Measurements from ENCODE around the gene HIBADH.
A peak's percentile ranks its signal among the peaks of the same experiment; 100 is the strongest.

HIBADH gene

DNA sequence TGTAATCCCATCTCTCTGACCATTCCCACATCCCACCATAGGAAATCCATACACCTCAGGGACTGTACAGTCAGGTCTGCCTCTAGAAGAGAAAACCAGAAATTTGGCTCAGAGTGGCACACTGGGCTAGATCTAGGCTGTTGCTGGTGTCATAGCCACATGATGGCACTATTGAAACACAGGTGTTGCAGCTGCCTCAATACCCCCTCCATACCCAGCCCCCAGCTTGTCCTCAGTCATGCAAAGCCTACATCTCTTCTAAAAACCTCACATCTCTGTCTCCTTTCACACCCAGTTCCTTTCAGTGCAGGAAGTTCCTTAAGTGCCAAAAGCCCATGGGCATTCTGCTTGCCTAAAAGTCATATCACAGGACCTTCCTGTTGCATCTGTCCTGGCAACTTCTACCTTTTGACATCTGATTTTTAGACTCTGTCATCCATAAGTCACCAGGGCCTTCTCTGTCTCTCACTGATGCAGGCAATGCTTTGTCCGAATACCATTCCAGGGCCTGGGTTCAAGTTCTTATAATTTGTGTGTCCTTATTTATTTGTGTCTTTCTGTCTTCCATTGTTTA, 27.0 kb upstream of the HIBADH start:
- no peak for DNase-seq (ENCODE audit: extremely low read depth, low read depth)
- TF ChIP-seq, protein P1, sequence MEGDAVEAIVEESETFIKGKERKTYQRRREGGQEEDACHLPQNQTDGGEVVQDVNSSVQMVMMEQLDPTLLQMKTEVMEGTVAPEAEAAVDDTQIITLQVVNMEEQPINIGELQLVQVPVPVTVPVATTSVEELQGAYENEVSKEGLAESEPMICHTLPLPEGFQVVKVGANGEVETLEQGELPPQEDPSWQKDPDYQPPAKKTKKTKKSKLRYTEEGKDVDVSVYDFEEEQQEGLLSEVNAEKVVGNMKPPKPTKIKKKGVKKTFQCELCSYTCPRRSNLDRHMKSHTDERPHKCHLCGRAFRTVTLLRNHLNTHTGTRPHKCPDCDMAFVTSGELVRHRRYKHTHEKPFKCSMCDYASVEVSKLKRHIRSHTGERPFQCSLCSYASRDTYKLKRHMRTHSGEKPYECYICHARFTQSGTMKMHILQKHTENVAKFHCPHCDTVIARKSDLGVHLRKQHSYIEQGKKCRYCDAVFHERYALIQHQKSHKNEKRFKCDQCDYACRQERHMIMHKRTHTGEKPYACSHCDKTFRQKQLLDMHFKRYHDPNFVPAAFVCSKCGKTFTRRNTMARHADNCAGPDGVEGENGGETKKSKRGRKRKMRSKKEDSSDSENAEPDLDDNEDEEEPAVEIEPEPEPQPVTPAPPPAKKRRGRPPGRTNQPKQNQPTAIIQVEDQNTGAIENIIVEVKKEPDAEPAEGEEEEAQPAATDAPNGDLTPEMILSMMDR (IDR thresholded peaks at IDR 0.05; ENCODE audit: low read depth, low read length, missing control alignments) = peak; percentile 39
- H3K4me3 ChIP-seq (replicated peaks; ENCODE audit: low read depth, low read length) = no peak overlapping the region

DNA sequence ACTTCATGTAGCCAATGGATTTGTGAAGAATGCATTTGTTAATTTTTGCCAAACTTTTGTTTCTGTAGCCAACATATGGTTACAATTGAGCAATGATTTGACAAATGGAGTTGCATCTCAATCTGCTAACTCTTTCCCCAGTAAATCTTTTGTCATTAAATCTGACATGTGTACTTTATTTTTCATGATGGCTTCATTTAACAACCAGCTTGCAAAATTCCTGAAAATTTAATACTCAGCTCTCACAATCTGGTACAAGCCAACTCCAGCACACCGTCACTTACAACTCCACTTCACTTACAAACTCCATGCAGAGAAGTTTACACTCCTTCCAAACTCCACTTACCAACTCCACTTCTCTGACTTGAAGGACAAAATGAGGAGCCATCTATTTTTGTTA, 26.5 kb upstream of the HIBADH start:
- TF ChIP-seq, protein P1 (IDR thresholded peaks at IDR 0.05; ENCODE audit: low read depth, low read length, missing control alignments) = no peak
- no peak for DNase-seq (ENCODE audit: extremely low read depth, low read depth)
- H3K4me3 ChIP-seq (replicated peaks; ENCODE audit: low read depth, low read length) = no peak overlapping the region

DNA sequence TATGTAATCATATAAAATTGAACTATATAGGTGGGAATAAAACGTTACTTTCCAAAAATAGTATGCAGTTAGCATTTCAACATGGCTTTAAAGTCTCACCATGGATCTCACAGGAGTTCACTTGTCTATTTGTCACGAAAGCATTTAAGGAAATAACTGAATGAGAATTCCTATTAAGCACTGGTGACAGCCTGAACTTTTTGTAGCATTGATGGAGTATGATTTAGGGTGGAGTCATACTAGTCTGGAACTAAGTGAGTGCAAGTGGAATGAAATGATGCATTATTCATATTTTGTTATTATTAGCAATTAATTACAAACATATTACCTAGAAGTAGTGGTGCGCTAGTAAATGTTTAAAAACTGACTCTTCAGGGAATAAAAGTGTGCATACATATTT, 26.0 kb upstream of the HIBADH start:
- DNase-seq (ENCODE audit: extremely low read depth, low read depth) = no peak
- H3K4me3 ChIP-seq (replicated peaks; ENCODE audit: low read depth, low read length) = no peak overlapping the region
- TF ChIP-seq, protein P1 (IDR thresholded peaks at IDR 0.05; ENCODE audit: low read depth, low read length, missing control alignments) = no peak

DNA sequence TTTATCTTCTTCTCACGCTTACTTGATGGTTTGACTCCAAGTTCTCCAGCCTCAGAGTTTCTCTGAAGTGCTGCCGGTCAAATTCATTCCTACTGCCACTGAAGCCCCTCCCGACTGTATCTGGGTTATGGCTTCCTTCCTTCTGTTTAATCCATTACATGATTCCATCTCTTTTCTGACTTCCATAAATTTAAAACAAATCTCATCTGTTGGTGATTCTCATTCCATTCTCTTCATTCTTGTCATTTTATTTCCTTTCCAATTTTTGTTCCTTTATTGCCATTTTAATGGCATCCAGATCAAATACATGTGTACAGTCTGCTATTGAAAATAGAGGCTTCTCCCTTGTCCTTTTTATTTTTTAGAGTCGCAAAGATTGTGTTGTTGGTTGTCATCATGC, 25.4 kb upstream of the HIBADH start:
- DNase-seq (ENCODE audit: extremely low read depth, low read depth) = no peak
- H3K4me3 ChIP-seq (replicated peaks; ENCODE audit: low read depth, low read length) = no peak overlapping the region
- TF ChIP-seq, protein P1 (IDR thresholded peaks at IDR 0.05; ENCODE audit: low read depth, low read length, missing control alignments) = no peak

DNA sequence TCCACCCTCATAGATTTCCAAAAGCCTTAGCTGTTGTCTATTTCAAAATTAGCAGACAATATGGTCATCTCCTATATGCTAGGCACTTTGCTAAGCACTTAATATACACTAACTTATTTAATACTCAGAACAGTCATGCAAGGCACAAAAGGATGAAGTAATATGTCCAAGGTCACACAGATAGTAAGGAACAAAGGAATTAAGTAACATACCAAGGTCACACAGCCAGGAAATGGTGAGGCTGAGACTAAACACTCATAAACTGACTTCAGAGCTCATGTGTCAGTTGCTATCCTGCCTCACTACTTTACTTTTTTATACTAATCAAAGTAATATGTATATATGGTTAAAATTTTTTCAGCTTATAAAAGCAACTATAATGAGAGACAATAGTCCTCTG, 23.6 kb upstream of the HIBADH start:
- TF ChIP-seq, protein P1 (IDR thresholded peaks at IDR 0.05; ENCODE audit: low read depth, low read length, missing control alignments) = no peak
- no peak for DNase-seq (ENCODE audit: extremely low read depth, low read depth)
- no peak overlapping the region for H3K4me3 ChIP-seq (replicated peaks; ENCODE audit: low read depth, low read length)

DNA sequence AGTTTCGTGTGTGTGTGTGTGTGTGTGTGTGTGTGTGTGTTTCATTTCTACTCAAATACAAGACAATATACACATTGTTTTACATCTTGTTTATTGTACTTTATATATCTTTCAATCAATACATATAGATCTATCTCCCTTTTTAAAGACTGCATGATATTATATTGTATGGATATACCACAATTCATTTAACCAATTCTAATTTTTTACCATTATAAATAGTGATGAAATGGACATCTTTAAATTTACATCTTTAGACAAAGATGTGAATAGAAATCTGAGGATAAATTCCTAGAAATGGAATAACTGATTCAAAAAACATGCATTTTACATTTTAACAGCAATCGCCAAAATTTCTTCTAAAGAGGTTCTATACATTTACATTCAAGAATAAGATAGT, 23.2 kb upstream of the HIBADH start:
- TF ChIP-seq, protein P1 (IDR thresholded peaks at IDR 0.05; ENCODE audit: low read depth, low read length, missing control alignments) = no peak
- DNase-seq (ENCODE audit: extremely low read depth, low read depth) = no peak
- H3K4me3 ChIP-seq (replicated peaks; ENCODE audit: low read depth, low read length) = no peak overlapping the region

DNA sequence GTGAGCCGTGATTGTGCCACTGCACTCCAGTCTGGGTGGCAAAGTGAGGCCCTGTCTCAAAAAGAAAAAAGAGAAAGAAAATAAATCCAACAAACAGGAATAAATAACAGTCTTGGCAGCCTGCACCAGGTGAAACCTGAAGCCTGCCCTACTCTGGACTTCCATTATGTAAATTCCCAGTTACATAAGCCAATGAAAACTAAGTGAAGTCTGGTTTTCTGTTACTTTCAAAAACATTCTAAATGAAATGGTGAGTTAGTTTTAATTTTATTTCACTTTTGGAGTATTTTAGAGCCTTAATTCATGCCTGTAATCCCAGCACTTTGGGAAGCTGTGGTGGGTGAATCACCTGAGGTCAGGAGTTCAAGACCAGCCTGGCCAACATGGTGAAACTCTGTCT, 22.5 kb upstream of the HIBADH start:
- no peak for DNase-seq (ENCODE audit: extremely low read depth, low read depth)
- TF ChIP-seq, protein P1 (IDR thresholded peaks at IDR 0.05; ENCODE audit: low read depth, low read length, missing control alignments) = no peak
- H3K4me3 ChIP-seq (replicated peaks; ENCODE audit: low read depth, low read length) = no peak overlapping the region
